Measurements from ENCODE around the gene NANOS3. TPM values are rescaled to one million over a fixed set of nuclear protein-coding genes. Genes with fewer than 3 reads are reported as not detected.

NANOS3 gene
- total and polyA plus RNA-seq, 2 of the 13 experiments (the other 11 are each of a cell fraction or from before 2014, with no cell fraction given), result 0.21 TPM; not detected in 1

GRCh38 chr19:13905634-13906520 is 28.9 kb downstream of the NANOS3 start, which contains the start of the genes BRME1 and CC2D1A (continued):
- peak; percentile 98 for TF ChIP-seq ZNF687 (CRISPR knock-in tag; IDR thresholded peaks at IDR 0.05)
- no peak for TF ChIP-seq ZSCAN20 (CRISPR knock-in tag; IDR thresholded peaks at IDR 0.05; ENCODE audit: borderline replicate concordance)
- TF ChIP-seq ZBTB34 (CRISPR knock-in tag; IDR thresholded peaks at IDR 0.05), result no peak
- TF ChIP-seq HIVEP1 (CRISPR knock-in tag; IDR thresholded peaks at IDR 0.05), result no peak
- TF ChIP-seq CENPT (CRISPR knock-in tag; IDR thresholded peaks at IDR 0.05; ENCODE audit: low read depth), result 0 out of 2 replicates have a peak, but pooled peaks have one; percentile 76
- TF ChIP-seq TCF12 (IDR thresholded peaks at IDR 0.05), result no peak
- TF ChIP-seq TCF12 (CRISPR knock-in tag; IDR thresholded peaks at IDR 0.05), result 0 out of 2 replicates have a peak, but pooled peaks have one; percentile 69
- TF ChIP-seq MTF2 (CRISPR knock-in tag; IDR thresholded peaks at IDR 0.05; ENCODE audit: borderline replicate concordance), result 0 out of 2 replicates have a peak, but pooled peaks have one; percentile 13
- TF ChIP-seq ZNF777 (CRISPR knock-in tag; IDR thresholded peaks at IDR 0.05), result peak; percentile 96
- no peak for TF ChIP-seq MTA3 (CRISPR knock-in tag; IDR thresholded peaks at IDR 0.05)
- peak; percentile 21 for TF ChIP-seq MED1 (CRISPR knock-in tag; IDR thresholded peaks at IDR 0.05)
- no peak for TF ChIP-seq ZNF572 (CRISPR knock-in tag; IDR thresholded peaks at IDR 0.05)
- peak; percentile 91 for TF ChIP-seq CCDC6 (CRISPR knock-in tag; IDR thresholded peaks at IDR 0.05)
- TF ChIP-seq NR2F2 (IDR thresholded peaks at IDR 0.05; ENCODE audit: borderline replicate concordance, low read depth), result no peak; the same call in 1 of the 2 replicates
- no peak for TF ChIP-seq HNRNPK (IDR thresholded peaks at IDR 0.05; ENCODE audit: low read depth, low read length, poor library complexity, severe bottlenecking)
- TF ChIP-seq TMF1 (CRISPR knock-in tag; IDR thresholded peaks at IDR 0.05; ENCODE audit: low read depth), result no peak; the same call in 1 of the 2 replicates
- 0 out of 2 replicates have a peak, but pooled peaks have one; percentile 36 for TF ChIP-seq NFE2L1 (CRISPR knock-in tag; IDR thresholded peaks at IDR 0.05; ENCODE audit: borderline replicate concordance)
- peak; percentile 50; the same call in 1 of the 2 replicates for TF ChIP-seq PATZ1 (CRISPR knock-in tag; IDR thresholded peaks at IDR 0.05)
- 0 out of 2 replicates have a peak, but pooled peaks have one; percentile 58 for TF ChIP-seq ZNF431 (CRISPR knock-in tag; IDR thresholded peaks at IDR 0.05; ENCODE audit: borderline replicate concordance, low read depth)

Data from HepG2 (cell line).